SU-DHL-6 (cell line): ENCODE data around the gene MYO7A.

ENCODE experiments used
- CTCF ChIP-seq: fragments of 200-600 bp; sonication (generic); IDR thresholded peaks from one replicate; pipeline ENCODE4 v1.5.1; 2017; ENCODE audit warnings: antibody characterized with exemption, mild to moderate bottlenecking, low read length, moderate library complexity; ENCODE audit not compliant: insufficient read depth, poor library complexity, severe bottlenecking
- EZH2phosphoT487 ChIP-seq: fragments of 200-600 bp; sonication (generic), shearing (Covaris generic); conservative IDR thresholded peaks from 2 replicates; pipeline ENCODE4 v1.6.1; 2018; ENCODE audit warnings: mild to moderate bottlenecking, antibody characterized with exemption, low read length, moderate library complexity, mixed read lengths

- TF ChIP-seq CTCF (no peak), EZH2phosphoT487 (no peak)
These were observed 44.3 kb upstream of the MYO7A start for GRCh38 chr11:77083566-77084245.
